Peyer's patch (tissue), 4 donors: ENCODE measurements around the gene PCGF1. TPM values are rescaled to one million over a fixed set of nuclear protein-coding genes. Genes with fewer than 3 reads are reported as not detected.

ENCODE experiments used
- DNase-seq, 3 donors: peaks; one replicate each; pipeline ENCODE4 v3.0.0-alpha.2; 2017 to 2019
- H3K27ac ChIP-seq, 4 donors: fragments of 200-600 bp; sonication (generic); one replicate each; pipeline ENCODE4 v1.5.1; 2016 to 2019
- H3K27me3 ChIP-seq, 2 donors: fragments of 200-600 bp; sonication (generic); one replicate each; pipeline ENCODE4 v1.5.1; 2019
- H3K36me3 ChIP-seq, 3 donors: fragments of 200-600 bp; sonication (generic); one replicate each; pipeline ENCODE4 v1.5.1; 2016 to 2019
- H3K4me1 ChIP-seq, 4 donors: fragments of 200-600 bp; sonication (generic); one replicate each; pipeline ENCODE4 v1.5.1; 2016 to 2019
- H3K4me3 ChIP-seq, 4 donors: fragments of 200-600 bp; sonication (generic); 1 replicate in 3 of 4; 2 replicates in 1 of 4; pipeline ENCODE4 v1.5.1; 2016 to 2019; ENCODE audit warnings: mild to moderate bottlenecking in 1 of 4
- H3K9me3 ChIP-seq, 4 donors: fragments of 200-600 bp; sonication (generic); one replicate each; pipeline ENCODE4 v1.5.1; 2016 to 2019; ENCODE audit warnings: mild to moderate bottlenecking in 1 of 4
- CTCF ChIP-seq, 6 experiments: fragments of 450-650 bp in 4 of 6; fragments of 200-600 bp in 2 of 6; sonication (generic) in 1 of 6; IDR thresholded peaks; one replicate each; pipeline ENCODE4 v1.5.1; 2017 to 2019; ENCODE audit warnings: antibody characterized with exemption in 6 of 6, mild to moderate bottlenecking in 3 of 6, moderate library complexity in 1 of 6
- POLR2A ChIP-seq, 2 donors: fragments of 450-650 bp; IDR thresholded peaks; one replicate each; pipeline ENCODE4 v1.5.1; 2017; ENCODE audit warnings: antibody characterized with exemption in 2 of 2, mild to moderate bottlenecking in 2 of 2, moderate library complexity in 2 of 2
- total RNA-seq, 4 donors: library from RNA; depleted of rRNA; stranded (reverse); fragments of >200 nt; gene quantifications; one replicate each; pipeline ENCODE4 v1.1.0, GENCODE V29; 2016

The PCGF1 gene
- total RNA-seq, 4 donors from 2014 or later = 14.0 to 18.9 (median 16.2) TPM

GRCh38 chr2:74504591-74504990 lies 2.9 kb downstream of the PCGF1 start:
- TF ChIP-seq POLR2A (IDR thresholded peaks at IDR 0.05) = no peak
- no peak for TF ChIP-seq CTCF (IDR thresholded peaks at IDR 0.05)
- Histone ChIP-seq H3K4me1 (peaks cover 0 to 65% (median 13%) of the 10 kb centered on the region in 4 donors), H3K36me3 (peaks cover 0 to 13% (median 0%) of the 10 kb centered on the region in 3 donors), H3K9me3 (no peaks in the 10 kb centered on the region), H3K27me3 (no peaks in the 10 kb centered on the region), H3K27ac (no peak overlapping the region), H3K4me3 (peak overlapping the region in 1 of 4 donors; percentile 85)
- DNase-seq = peak in 1 of 3 donors; percentile 18

- TF ChIP-seq CTCF (IDR thresholded peaks at IDR 0.05) (no peak), POLR2A (IDR thresholded peaks at IDR 0.05) (no peak)
- H3K4me3 ChIP-seq = peak overlapping the region; percentile 37 to 85 (median 54)
- peaks cover 0 to 13% (median 0%) of the 10 kb centered on the region in 3 donors for H3K36me3 ChIP-seq
- H3K9me3 ChIP-seq = no peaks in the 10 kb centered on the region
- peaks cover 2 to 73% (median 21%) of the 10 kb centered on the region in 4 donors for H3K4me1 ChIP-seq
- peak in 1 of 3 donors; percentile 50 for DNase-seq
- H3K27me3 ChIP-seq = no peaks in the 10 kb centered on the region
- peak overlapping the region; percentile 67 to 94 (median 91) for H3K27ac ChIP-seq
These were observed 3.7 kb downstream of the PCGF1 start for GRCh38 chr2:74503506-74504475.

GRCh38 chr2:74502720-74503505 lies 4.6 kb downstream of the PCGF1 start:
- Histone ChIP-seq H3K27me3 (no peaks in the 10 kb centered on the region), H3K4me1 (peaks cover 3 to 75% (median 25%) of the 10 kb centered on the region in 4 donors)

GRCh38 chr2:74502147-74502719 lies 5.3 kb downstream of the PCGF1 start:
- no peaks in the 10 kb centered on the region for H3K27me3 ChIP-seq
- H3K4me3 ChIP-seq = peak overlapping the region; percentile 37 to 85 (median 54)
- H3K36me3 ChIP-seq = peaks cover 0 to 13% (median 0%) of the 10 kb centered on the region in 3 donors
- H3K9me3 ChIP-seq = no peaks in the 10 kb centered on the region
- TF ChIP-seq CTCF (IDR thresholded peaks at IDR 0.05) (no peak), POLR2A (IDR thresholded peaks at IDR 0.05) (peak; percentile 66 to 69)
- H3K4me1 ChIP-seq = peaks cover 3 to 79% (median 29%) of the 10 kb centered on the region in 4 donors
- H3K27ac ChIP-seq = peak overlapping the region; percentile 67 to 94 (median 91)
- peak in 2 of 3 donors; percentile 83 to 85 for DNase-seq

More at GRCh38 chr2:74502720-74503505, 4.6 kb downstream of the PCGF1 start:
- H3K4me3 ChIP-seq = peak overlapping the region; percentile 37 to 85 (median 54)
- peak; percentile 67 to 93 (median 91) for DNase-seq
- H3K27ac ChIP-seq = peak overlapping the region; percentile 67 to 94 (median 91)
- TF ChIP-seq POLR2A (IDR thresholded peaks at IDR 0.05) (peak; percentile 92), CTCF (IDR thresholded peaks at IDR 0.05) (peak in 4 of 6 experiments; percentile 16 to 48 (median 22))
- H3K36me3 ChIP-seq = peaks cover 0 to 13% (median 0%) of the 10 kb centered on the region in 3 donors
- H3K9me3 ChIP-seq = no peaks in the 10 kb centered on the region
